ENCODE data around the gene PTPRG.

Gene PTPRG

GRCh38 chr3:61617041-61617440 lies 55.7 kb downstream of the PTPRG start:
- DNase-seq (ENCODE audit: low read depth), result no peak
- H3K4me3 ChIP-seq (ENCODE audit: low read depth, low read length), result no peak overlapping the region
- TF ChIP-seq, protein P1, sequence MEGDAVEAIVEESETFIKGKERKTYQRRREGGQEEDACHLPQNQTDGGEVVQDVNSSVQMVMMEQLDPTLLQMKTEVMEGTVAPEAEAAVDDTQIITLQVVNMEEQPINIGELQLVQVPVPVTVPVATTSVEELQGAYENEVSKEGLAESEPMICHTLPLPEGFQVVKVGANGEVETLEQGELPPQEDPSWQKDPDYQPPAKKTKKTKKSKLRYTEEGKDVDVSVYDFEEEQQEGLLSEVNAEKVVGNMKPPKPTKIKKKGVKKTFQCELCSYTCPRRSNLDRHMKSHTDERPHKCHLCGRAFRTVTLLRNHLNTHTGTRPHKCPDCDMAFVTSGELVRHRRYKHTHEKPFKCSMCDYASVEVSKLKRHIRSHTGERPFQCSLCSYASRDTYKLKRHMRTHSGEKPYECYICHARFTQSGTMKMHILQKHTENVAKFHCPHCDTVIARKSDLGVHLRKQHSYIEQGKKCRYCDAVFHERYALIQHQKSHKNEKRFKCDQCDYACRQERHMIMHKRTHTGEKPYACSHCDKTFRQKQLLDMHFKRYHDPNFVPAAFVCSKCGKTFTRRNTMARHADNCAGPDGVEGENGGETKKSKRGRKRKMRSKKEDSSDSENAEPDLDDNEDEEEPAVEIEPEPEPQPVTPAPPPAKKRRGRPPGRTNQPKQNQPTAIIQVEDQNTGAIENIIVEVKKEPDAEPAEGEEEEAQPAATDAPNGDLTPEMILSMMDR (IDR thresholded peaks at IDR 0.05; ENCODE audit: low read depth, low read length, missing control alignments), result no peak
- in situ Hi-C loops (cut with HindIII; ENCODE audit: low sequenced_read_pairs), result no loop called here

DNA sequence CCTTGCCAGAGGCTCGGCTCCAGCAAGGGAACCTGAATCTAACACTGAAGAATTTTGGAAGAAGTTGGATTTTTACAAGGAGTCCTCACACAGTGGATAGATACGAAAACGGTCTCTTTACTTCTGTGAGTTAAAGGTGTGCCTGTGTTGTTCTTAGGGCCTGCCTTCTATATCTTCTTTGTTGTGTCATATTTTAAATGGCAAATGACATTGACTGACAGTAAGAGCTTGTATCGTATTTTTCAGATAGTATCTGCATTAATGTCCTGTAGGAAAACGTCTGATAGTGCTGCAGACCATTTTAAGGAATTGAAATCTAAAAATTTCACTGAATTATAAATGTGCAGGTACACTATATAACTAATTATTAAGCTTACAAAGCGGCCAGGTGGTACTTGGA lies 56.3 kb downstream of the PTPRG start:
- no peak for DNase-seq (ENCODE audit: low read depth)
- TF ChIP-seq, protein P1 (IDR thresholded peaks at IDR 0.05; ENCODE audit: low read depth, low read length, missing control alignments), result no peak
- in situ Hi-C loops (cut with HindIII; ENCODE audit: low sequenced_read_pairs), result no loop called here
- no peak overlapping the region for H3K4me3 ChIP-seq (ENCODE audit: low read depth, low read length)

DNA sequence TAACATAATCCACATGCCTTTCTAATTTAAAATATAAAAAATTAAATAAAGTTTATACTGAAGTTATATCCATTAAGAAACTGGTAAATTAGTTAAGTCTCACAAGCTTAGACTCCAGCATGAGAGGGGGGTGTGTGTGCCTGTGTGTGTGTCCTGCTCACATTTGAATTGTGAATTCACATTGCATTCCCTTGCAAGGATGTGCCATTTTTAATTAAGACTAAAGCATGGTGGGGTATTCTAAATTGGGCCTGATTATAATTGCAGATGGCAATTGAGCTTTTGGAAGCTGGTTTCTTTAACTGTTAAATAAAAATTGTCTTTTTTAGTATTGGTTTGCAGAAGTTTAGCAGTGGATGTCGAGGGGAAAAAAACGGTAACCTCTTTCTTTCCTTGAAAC lies 56.9 kb downstream of the PTPRG start:
- no peak overlapping the region for H3K4me3 ChIP-seq (ENCODE audit: low read depth, low read length)
- in situ Hi-C loops (cut with HindIII; ENCODE audit: low sequenced_read_pairs), result no loop called here
- DNase-seq (ENCODE audit: low read depth), result no peak
- TF ChIP-seq, protein P1 (IDR thresholded peaks at IDR 0.05; ENCODE audit: low read depth, low read length, missing control alignments), result no peak

- H3K4me3 ChIP-seq (ENCODE audit: low read depth, low read length), result no peak overlapping the region
- DNase-seq (ENCODE audit: low read depth), result no peak
- TF ChIP-seq, protein P1 (IDR thresholded peaks at IDR 0.05; ENCODE audit: low read depth, low read length, missing control alignments), result no peak
- in situ Hi-C loops (cut with HindIII; ENCODE audit: low sequenced_read_pairs), result no loop called here
Observed at GRCh38 chr3:61618871-61619270, 57.5 kb downstream of the PTPRG start.

DNA sequence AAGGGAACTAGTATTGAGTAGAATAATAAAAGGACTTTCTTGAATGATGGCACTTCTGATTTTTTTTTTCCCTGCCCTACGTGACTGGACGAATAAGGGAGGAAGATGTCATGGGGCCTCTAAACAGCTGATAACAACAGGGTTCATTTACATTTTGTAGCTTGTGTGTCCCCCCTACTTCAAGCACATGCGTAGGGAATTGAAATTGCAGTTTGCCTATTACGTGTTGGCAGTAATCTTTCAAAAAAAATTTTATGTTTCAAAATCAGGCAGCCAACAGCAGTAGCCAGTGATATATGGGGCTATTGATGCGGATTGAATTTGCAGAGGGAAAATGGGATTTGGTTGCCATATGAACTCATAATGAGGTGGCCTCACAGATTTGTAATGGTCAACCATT lies 58.7 kb downstream of the PTPRG start:
- in situ Hi-C loops (cut with HindIII; ENCODE audit: low sequenced_read_pairs), result no loop called here
- TF ChIP-seq, protein P1 (IDR thresholded peaks at IDR 0.05; ENCODE audit: low read depth, low read length, missing control alignments), result no peak
- DNase-seq (ENCODE audit: low read depth), result no peak
- no peak overlapping the region for H3K4me3 ChIP-seq (ENCODE audit: low read depth, low read length)

- in situ Hi-C loops (cut with HindIII; ENCODE audit: low sequenced_read_pairs), result no loop called here
- no peak for DNase-seq (ENCODE audit: low read depth)
- TF ChIP-seq, protein P1 (IDR thresholded peaks at IDR 0.05; ENCODE audit: low read depth, low read length, missing control alignments), result no peak
- no peak overlapping the region for H3K4me3 ChIP-seq (ENCODE audit: low read depth, low read length)
Observed at GRCh38 chr3:61624300-61624699, 62.9 kb downstream of the PTPRG start.

- TF ChIP-seq, protein P1 (IDR thresholded peaks at IDR 0.05; ENCODE audit: low read depth, low read length, missing control alignments), result no peak
- in situ Hi-C loops (cut with HindIII; ENCODE audit: low sequenced_read_pairs), result no loop called here
- no peak for DNase-seq (ENCODE audit: low read depth)
- H3K4me3 ChIP-seq (ENCODE audit: low read depth, low read length), result no peak overlapping the region
Observed at GRCh38 chr3:61625429-61625828, 64.1 kb downstream of the PTPRG start.

Measured in astrocyte of the cerebellum (primary cell).